GM12872 (cell line): Measurements from ENCODE around the gene AAGAB.

Experiments
- CTCF ChIP-seq: IDR thresholded peaks from 3 replicates; pipeline ENCODE4 v1.5.1; 2011; ENCODE audit warnings: low read depth, mild to moderate bottlenecking, low read length, moderate library complexity; ENCODE audit not compliant: insufficient read depth

The AAGAB gene

GRCh38 chr15:67201136-67201535 lies 53.3 kb downstream of the AAGAB start:
- no peak for TF ChIP-seq CTCF

- TF ChIP-seq CTCF = no peak
Observed at GRCh38 chr15:67199881-67200763, 54.3 kb downstream of the AAGAB start.

- no peak for TF ChIP-seq CTCF
Observed at GRCh38 chr15:67199391-67199790, 55.1 kb downstream of the AAGAB start.

- TF ChIP-seq CTCF = no peak
Observed at GRCh38 chr15:67198157-67198754, 56.2 kb downstream of the AAGAB start.

- TF ChIP-seq CTCF = no peak
Observed at GRCh38 chr15:67197364-67197695, 57.1 kb downstream of the AAGAB start.

- no peak for TF ChIP-seq CTCF
Observed at GRCh38 chr15:67196672-67197363, 57.6 kb downstream of the AAGAB start.

- TF ChIP-seq CTCF = no peak
Observed at GRCh38 chr15:67196222-67196621, 58.2 kb downstream of the AAGAB start.
